Effector memory CD4-positive, alpha-beta T cell (primary cell): ENCODE data around the gene OR2T4.

ENCODE experiments used
- DNase-seq, 3 donors: peaks; one replicate each; pipeline ENCODE4 v3.0.0-alpha.2; 2020
- H3K27ac ChIP-seq: 2 replicates; pipeline ENCODE4 v1.7.0; 2013; ENCODE audit warnings: mild to moderate bottlenecking, low read length, moderate library complexity; ENCODE audit not compliant: insufficient read depth, poor library complexity, severe bottlenecking
- H3K27me3 ChIP-seq: replicated peaks from 2 replicates; pipeline ENCODE4 v1.7.0; 2013; ENCODE audit warnings: mild to moderate bottlenecking, low read length; ENCODE audit not compliant: insufficient read depth, control insufficient read depth, poor library complexity, severe bottlenecking
- H3K36me3 ChIP-seq: 2 replicates; pipeline ENCODE4 v1.7.0; 2013; ENCODE audit warnings: mild to moderate bottlenecking, low read length, moderate library complexity; ENCODE audit not compliant: control insufficient read depth, insufficient read depth
- H3K4me1 ChIP-seq: 2 replicates; pipeline ENCODE4 v1.7.0; 2013; ENCODE audit warnings: low read length, mild to moderate bottlenecking; ENCODE audit not compliant: control insufficient read depth, insufficient read depth, poor library complexity, severe bottlenecking
- H3K4me3 ChIP-seq: 2 replicates; pipeline ENCODE4 v1.7.0; 2013; ENCODE audit warnings: low read length, low read depth, mild to moderate bottlenecking; ENCODE audit not compliant: insufficient read depth, poor library complexity, severe bottlenecking
- H3K9me3 ChIP-seq: 2 replicates; pipeline ENCODE4 v1.7.0; 2013; ENCODE audit warnings: mild to moderate bottlenecking, low read length, moderate library complexity; ENCODE audit not compliant: control insufficient read depth
- total RNA-seq, 3 donors: gene quantifications; one replicate each; lab custom pipeline; 2026; lab: John Stamatoyannopoulos, UW

OR2T4 gene
- total RNA-seq: 0 reads per million in 3 donors

- Histone ChIP-seq H3K27ac (no peak within 1 kb of the TSS), H3K4me1 (no peaks in the 10 kb centered on the region), H3K9me3 (no peaks in the 10 kb centered on the region), H3K27me3 (no peaks in the 10 kb centered on the region), H3K36me3 (no peaks in the 10 kb centered on the region), H3K4me3 (no peak within 1 kb of the TSS)
- DNase-seq: no peak
Observed at GRCh38 chr1:248361121-248361715, at the start of gene OR2T4. Gene OR2T4 (plus strand): TSS chr1:248361665. CDS start chr1:248361665, 0 bp downstream.

GRCh38 chr1:248316796-248317195, 44.7 kb upstream of the OR2T4 start:
- Histone ChIP-seq H3K36me3 (no peaks in the 10 kb centered on the region), H3K27me3 (no peaks in the 10 kb centered on the region), H3K27ac (no peak overlapping the region), H3K4me1 (no peaks in the 10 kb centered on the region), H3K4me3 (no peak overlapping the region), H3K9me3 (no peaks in the 10 kb centered on the region)
- DNase-seq: no peak

DNA sequence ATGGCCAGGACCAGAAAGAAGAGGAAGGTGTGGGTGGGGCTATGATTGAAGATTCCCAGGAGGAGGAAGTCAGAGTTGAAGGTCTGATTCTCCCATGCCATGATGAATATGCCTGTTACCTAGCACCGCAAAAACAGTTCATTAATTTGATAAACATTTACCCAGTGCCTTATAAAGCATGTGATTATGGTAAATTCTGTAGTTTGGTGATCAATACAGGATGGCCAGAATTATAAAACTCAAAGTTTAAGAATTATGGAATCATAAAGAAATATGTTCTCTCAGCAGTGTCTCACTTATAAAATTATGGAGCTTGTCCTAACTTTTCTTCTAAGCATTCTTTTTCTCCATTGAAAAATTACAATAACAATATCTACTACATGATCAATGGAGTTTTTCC, 37.0 kb upstream of the OR2T4 start, which contains the start of gene OR2M7:
Gene OR2M7, minus strand, starts transcription at position 101 of the 400 bp plus-strand sequence. Its CDS starts 0 bp downstream, at position 101.
- DNase-seq: no peak
- H3K27ac ChIP-seq: no peak within 1 kb of the TSS
- no peaks in the 10 kb centered on the region for H3K4me1 ChIP-seq
- no peak within 1 kb of the TSS for H3K4me3 ChIP-seq
- no peaks in the 10 kb centered on the region for H3K36me3 ChIP-seq
- no peaks in the 10 kb centered on the region for H3K27me3 ChIP-seq
- H3K9me3 ChIP-seq: no peaks in the 10 kb centered on the region

DNA sequence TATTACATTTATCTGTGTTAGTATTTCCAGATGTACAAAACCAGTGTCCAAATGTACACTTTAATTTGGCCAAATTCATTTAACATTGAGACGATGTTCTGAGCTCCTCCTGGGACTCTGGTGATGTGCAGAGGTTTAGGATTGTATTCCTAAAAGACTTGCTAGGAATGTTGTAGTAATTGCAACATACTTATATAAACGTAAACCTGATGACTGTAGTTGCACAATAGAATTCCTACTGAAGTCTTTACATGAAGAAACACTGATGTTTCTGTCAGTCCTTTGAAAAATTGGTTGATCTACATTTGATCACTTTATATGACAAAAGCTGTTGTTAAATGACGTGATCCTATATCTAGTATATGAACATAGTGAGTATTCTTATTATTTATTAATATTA, 18.0 kb upstream of the OR2T4 start:
- no peak overlapping the region for H3K27ac ChIP-seq
- H3K4me1 ChIP-seq: no peaks in the 10 kb centered on the region
- no peaks in the 10 kb centered on the region for H3K9me3 ChIP-seq
- no peaks in the 10 kb centered on the region for H3K27me3 ChIP-seq
- no peak overlapping the region for H3K4me3 ChIP-seq
- DNase-seq: no peak
- H3K36me3 ChIP-seq: no peaks in the 10 kb centered on the region

GRCh38 chr1:248348475-248348874, 13.0 kb upstream of the OR2T4 start, which contains the start of gene OR14C36:
Gene OR14C36 (plus strand): TSS chr1:248348775. CDS start chr1:248348775, 0 bp downstream.
- no peak within 1 kb of the TSS for H3K27ac ChIP-seq
- no peak for DNase-seq
- H3K36me3 ChIP-seq: no peaks in the 10 kb centered on the region
- no peak within 1 kb of the TSS for H3K4me3 ChIP-seq
- no peaks in the 10 kb centered on the region for H3K9me3 ChIP-seq
- no peaks in the 10 kb centered on the region for H3K27me3 ChIP-seq
- H3K4me1 ChIP-seq: no peaks in the 10 kb centered on the region

DNA sequence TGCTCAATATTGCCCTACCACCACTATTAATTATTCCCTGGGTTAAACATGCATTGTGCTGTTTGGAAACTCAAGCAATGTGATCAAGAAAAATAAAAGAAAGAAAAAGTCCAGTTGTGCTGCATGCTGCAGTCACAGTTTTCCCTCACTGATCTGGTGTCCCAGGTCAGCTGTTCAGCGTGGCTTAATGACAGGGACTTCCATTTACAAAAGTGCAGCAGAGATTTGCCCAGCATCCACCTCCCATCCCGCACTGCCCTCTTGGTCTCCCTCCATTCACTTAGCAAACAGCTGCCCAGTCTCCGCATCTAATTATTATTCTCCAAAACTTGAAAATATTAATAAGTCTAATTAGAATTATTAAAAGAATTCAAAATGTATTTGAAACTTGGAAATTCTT, 2.0 kb upstream of the OR2T4 start:
- H3K4me1 ChIP-seq: no peaks in the 10 kb centered on the region
- no peak for DNase-seq
- H3K4me3 ChIP-seq: no peak overlapping the region
- H3K27me3 ChIP-seq: no peaks in the 10 kb centered on the region
- H3K36me3 ChIP-seq: no peaks in the 10 kb centered on the region
- H3K27ac ChIP-seq: no peak overlapping the region
- H3K9me3 ChIP-seq: no peaks in the 10 kb centered on the region

DNA sequence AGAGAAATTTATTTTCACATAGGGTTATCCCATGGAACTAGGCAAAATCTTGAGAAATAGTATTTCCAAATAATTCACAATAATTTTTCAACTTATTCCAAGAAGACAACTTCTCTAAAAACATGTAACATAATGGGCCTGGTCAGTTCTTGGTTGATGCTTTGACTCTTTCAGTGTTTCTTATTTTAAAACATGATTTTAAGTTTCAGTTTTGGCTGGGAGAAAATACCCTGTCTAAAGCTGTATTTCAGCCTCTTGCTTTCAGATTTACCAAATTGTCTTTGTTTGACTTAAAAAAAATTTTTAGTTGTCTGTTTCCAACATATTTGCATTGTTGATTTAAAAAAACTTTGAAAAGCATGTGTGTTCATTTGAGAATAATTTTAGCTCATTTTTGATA, 5.1 kb downstream of the OR2T4 start:
- no peaks in the 10 kb centered on the region for H3K27me3 ChIP-seq
- no peak overlapping the region for H3K27ac ChIP-seq
- no peaks in the 10 kb centered on the region for H3K4me1 ChIP-seq
- no peak for DNase-seq
- no peak overlapping the region for H3K4me3 ChIP-seq
- H3K36me3 ChIP-seq: no peaks in the 10 kb centered on the region
- no peaks in the 10 kb centered on the region for H3K9me3 ChIP-seq

- no peak for DNase-seq
- Histone ChIP-seq H3K27ac (no peak overlapping the region), H3K4me1 (no peaks in the 10 kb centered on the region), H3K36me3 (no peaks in the 10 kb centered on the region), H3K9me3 (no peaks in the 10 kb centered on the region), H3K27me3 (no peaks in the 10 kb centered on the region), H3K4me3 (no peak overlapping the region)
Observed at GRCh38 chr1:248372394-248372793, 10.9 kb downstream of the OR2T4 start.

DNA sequence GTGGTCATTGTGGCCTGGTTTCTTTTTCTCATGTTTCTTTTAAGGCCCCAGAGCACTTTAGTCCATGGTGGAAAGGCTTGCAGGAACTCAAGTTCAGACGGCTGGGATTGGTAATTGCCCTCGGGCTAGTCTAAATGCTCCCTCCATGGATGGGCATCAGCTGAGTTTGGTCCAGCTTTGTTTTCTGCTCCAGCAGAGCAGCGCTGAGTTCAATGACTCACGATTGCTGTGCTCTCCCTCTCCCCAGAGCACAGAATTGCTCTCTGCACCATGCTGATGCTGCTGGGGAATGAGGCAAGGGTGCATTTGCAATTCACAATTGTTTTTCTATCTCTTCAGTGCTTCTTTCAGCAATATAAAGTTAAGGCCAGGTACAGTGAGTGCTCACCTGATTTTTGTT, 12.3 kb downstream of the OR2T4 start:
- no peaks in the 10 kb centered on the region for H3K4me1 ChIP-seq
- no peak overlapping the region for H3K27ac ChIP-seq
- no peaks in the 10 kb centered on the region for H3K27me3 ChIP-seq
- no peaks in the 10 kb centered on the region for H3K9me3 ChIP-seq
- H3K36me3 ChIP-seq: no peaks in the 10 kb centered on the region
- DNase-seq: no peak
- no peak overlapping the region for H3K4me3 ChIP-seq

GRCh38 chr1:248375446-248375845, 14.0 kb downstream of the OR2T4 start, which contains the start of gene OR2T6:
Gene OR2T6 (plus strand): TSS chr1:248375746. CDS start chr1:248387609, 11,863 bp downstream.
- no peaks in the 10 kb centered on the region for H3K36me3 ChIP-seq
- no peak within 1 kb of the TSS for H3K4me3 ChIP-seq
- no peak within 1 kb of the TSS for H3K27ac ChIP-seq
- no peaks in the 10 kb centered on the region for H3K4me1 ChIP-seq
- no peaks in the 10 kb centered on the region for H3K27me3 ChIP-seq
- no peaks in the 10 kb centered on the region for H3K9me3 ChIP-seq
- DNase-seq: no peak
